Parathyroid adenoma (tissue), 2 donors: Measurements from ENCODE around the gene NXPE3.
"Not testable (repeated sequence)": the region's sequence is repeated elsewhere in the genome, so short reads cannot be mapped to it uniquely, and the experiment has no call there.

Experiments
- H2AFZ ChIP-seq: fragments of 300-600 bp; sonication (generic); one replicate; pipeline ENCODE4 v1.7.0; 2017; ENCODE audit warnings: antibody characterized with exemption, mild to moderate bottlenecking
- H3K27ac ChIP-seq: fragments of 300-600 bp; sonication (generic); one replicate; pipeline ENCODE4 v1.7.0; 2017
- H3K27me3 ChIP-seq: fragments of 300-600 bp; sonication (generic); one replicate; pipeline ENCODE4 v1.7.0; 2017; ENCODE audit warnings: low read length; ENCODE audit not compliant: control insufficient read depth, insufficient read depth
- H3K36me3 ChIP-seq: fragments of 300-600 bp; sonication (generic); one replicate; pipeline ENCODE4 v1.7.0; 2017; ENCODE audit warnings: low read length; ENCODE audit not compliant: control insufficient read depth, insufficient read depth
- H3K4me1 ChIP-seq: fragments of 300-600 bp; sonication (generic); one replicate; pipeline ENCODE4 v1.7.0; 2017; ENCODE audit warnings: control low read depth
- H3K4me2 ChIP-seq: fragments of 300-600 bp; sonication (generic); one replicate; pipeline ENCODE4 v1.7.0; 2017; ENCODE audit warnings: low read length
- H3K4me3 ChIP-seq: fragments of 300-600 bp; sonication (generic); one replicate; pipeline ENCODE4 v1.7.0; 2017; ENCODE audit warnings: low read depth, low read length
- H3K79me2 ChIP-seq: fragments of 300-600 bp; sonication (generic); one replicate; pipeline ENCODE4 v1.7.0; 2017; ENCODE audit warnings: control low read depth
- H3K9ac ChIP-seq: fragments of 300-600 bp; sonication (generic); one replicate; pipeline ENCODE4 v1.7.0; 2017; ENCODE audit warnings: mild to moderate bottlenecking
- H3K9me3 ChIP-seq: fragments of 300-600 bp; sonication (generic); one replicate; pipeline ENCODE4 v1.7.0; 2017; ENCODE audit warnings: low read length; ENCODE audit not compliant: control insufficient read depth
- CTCF ChIP-seq: fragments of 300-600 bp; sonication (generic); IDR thresholded peaks from one replicate; pipeline ENCODE4 v1.7.0; 2017; ENCODE audit warnings: antibody characterized with exemption, mild to moderate bottlenecking
- donor health status: primary hyperparathyroidism.

NXPE3 gene

GRCh38 chr3:101744811-101745210 lies 34.2 kb upstream of the NXPE3 start:
- no peak for TF ChIP-seq CTCF
- H2AFZ ChIP-seq, result no peak overlapping the region
- no peak overlapping the region for H3K4me3 ChIP-seq
- no peaks in the 10 kb centered on the region for H3K36me3 ChIP-seq
- H3K27me3 ChIP-seq, result no peaks in the 10 kb centered on the region
- H3K4me1 ChIP-seq, result no peaks in the 10 kb centered on the region
- H3K9ac ChIP-seq, result no peak overlapping the region
- no peak overlapping the region for H3K4me2 ChIP-seq
- no peaks in the 10 kb centered on the region for H3K9me3 ChIP-seq
- peaks cover 2% of the 10 kb centered on the region for H3K79me2 ChIP-seq
- no peak overlapping the region for H3K27ac ChIP-seq

GRCh38 chr3:101745934-101746333 lies 33.1 kb upstream of the NXPE3 start:
- not testable (repeated sequence) for H3K9ac ChIP-seq, H3K27ac ChIP-seq, H3K36me3 ChIP-seq, H2AFZ ChIP-seq, H3K4me1 ChIP-seq, H3K27me3 ChIP-seq, H3K4me3 ChIP-seq, H3K79me2 ChIP-seq, H3K9me3 ChIP-seq, H3K4me2 ChIP-seq

- not testable (repeated sequence) for H3K4me3 ChIP-seq, H3K36me3 ChIP-seq
Observed at GRCh38 chr3:101753386-101754113, 25.5 kb upstream of the NXPE3 start.

GRCh38 chr3:101758224-101758623 lies 20.8 kb upstream of the NXPE3 start:
- TF ChIP-seq CTCF, result no peak
- Histone ChIP-seq H3K27ac (no peak overlapping the region), H3K4me2 (no peak overlapping the region), H3K27me3 (no peaks in the 10 kb centered on the region), H3K9ac (no peak overlapping the region), H3K4me1 (no peaks in the 10 kb centered on the region), H3K79me2 (no peaks in the 10 kb centered on the region), H2AFZ (no peak overlapping the region), H3K9me3 (no peaks in the 10 kb centered on the region), H3K4me3 (no peak overlapping the region), H3K36me3 (no peaks in the 10 kb centered on the region)

More at GRCh38 chr3:101753386-101754113, 25.5 kb upstream of the NXPE3 start:
- H3K27me3 ChIP-seq, H3K9me3 ChIP-seq, H3K79me2 ChIP-seq, H3K4me2 ChIP-seq, H3K4me1 ChIP-seq, H3K9ac ChIP-seq, H3K27ac ChIP-seq, H2AFZ ChIP-seq: not testable (repeated sequence)

GRCh38 chr3:101762041-101762646 lies 16.9 kb upstream of the NXPE3 start:
- Histone ChIP-seq H3K4me3 (no peak overlapping the region), H3K79me2 (no peaks in the 10 kb centered on the region), H3K27me3 (no peaks in the 10 kb centered on the region), H3K36me3 (no peaks in the 10 kb centered on the region), H3K9me3 (no peaks in the 10 kb centered on the region), H3K27ac (no peak overlapping the region), H2AFZ (no peak overlapping the region), H3K9ac (no peak overlapping the region), H3K4me2 (no peak overlapping the region), H3K4me1 (no peaks in the 10 kb centered on the region)
- no peak for TF ChIP-seq CTCF

GRCh38 chr3:101777745-101778281 lies 1.2 kb upstream of the NXPE3 start:
- H3K4me3 ChIP-seq, H3K4me2 ChIP-seq, H3K27me3 ChIP-seq, H3K9me3 ChIP-seq, H2AFZ ChIP-seq, H3K79me2 ChIP-seq, H3K27ac ChIP-seq, H3K36me3 ChIP-seq, H3K9ac ChIP-seq: not testable (repeated sequence)
- peaks cover 14% of the 10 kb centered on the region for H3K4me1 ChIP-seq
